SK-N-SH (cell line): Measurements from ENCODE around the gene IQCE. TPM values are rescaled to one million over a fixed set of nuclear protein-coding genes. Genes with fewer than 3 reads are reported as not detected.

Source experiments
- CTCF ChIA-PET: fragments of 300-600, 350-600 bp; formaldehyde crosslinking; extraction: SDS; loops from one replicate; lab custom pipeline; 2021; lab: Yijun Ruan, JAX
- POLR2A ChIA-PET: fragments of 350-600 bp; sonication (Branson Sonifier 250); formaldehyde crosslinking; extraction: SDS; loops from one replicate; lab custom pipeline; 2020; ENCODE audit warnings: antibody characterized with exemption, inconsistent platforms; lab: Yijun Ruan, JAX
- DNase-seq: peaks from one replicate; pipeline ENCODE4 v3.0.0; 2012
- H2AFZ ChIP-seq: fragments of 200-600 bp; sonication (generic); 2 replicates; pipeline ENCODE4 v1.8.1; 2016; ENCODE audit warnings: antibody characterized with exemption, mild to moderate bottlenecking, low read depth
- H3F3A ChIP-seq: fragments of 200-600 bp; sonication (generic); replicated peaks from 2 replicates; pipeline ENCODE3; 2016; ENCODE audit warnings: antibody characterized with exemption, mild to moderate bottlenecking; ENCODE audit not compliant: insufficient read depth
- H3K27ac ChIP-seq, 2 experiments: fragments of 200-500 bp in 1 of 2; fragments of 200-600 bp in 1 of 2; sonication (Bioruptor generic) in 1 of 2; sonication (generic), shearing (Covaris generic) in 1 of 2; 2 replicates each; pipeline versions ENCODE4 v1.5.1 to v1.6.1; 2014 to 2016; ENCODE audit warnings: low read depth in 2 of 2, inconsistent platforms in 1 of 2, low read length in 1 of 2, mild to moderate bottlenecking in 1 of 2, mixed read lengths in 1 of 2
- H3K27me3 ChIP-seq: fragments of 200-600 bp; sonication (generic), shearing (Covaris generic); 2 replicates; pipeline ENCODE4 v1.6.1; 2016; ENCODE audit warnings: mixed run types; ENCODE audit not compliant: insufficient read depth
- H3K36me3 ChIP-seq, 2 experiments: fragments of 200-500 bp in 1 of 2; fragments of 200-600 bp in 1 of 2; sonication (Bioruptor generic) in 1 of 2; sonication (generic) in 1 of 2; replicated peaks in 1 of 2; 2 replicates each; pipeline versions ENCODE3 to v1.5.1; 2014 to 2016; ENCODE audit warnings: low read length in 1 of 2, mild to moderate bottlenecking in 1 of 2; ENCODE audit not compliant: insufficient read depth in 2 of 2, control insufficient read depth in 1 of 2
- H3K4me1 ChIP-seq, 2 experiments: fragments of 200-500 bp in 1 of 2; fragments of 200-600 bp in 1 of 2; sonication (Bioruptor generic) in 1 of 2; sonication (generic), shearing (Covaris generic) in 1 of 2; 2 replicates each; pipeline versions ENCODE4 v1.5.1 to v1.6.1; 2014 to 2016; ENCODE audit warnings: low read depth in 1 of 2, low read length in 1 of 2, mixed run types in 1 of 2; ENCODE audit not compliant: insufficient read depth in 2 of 2, control insufficient read depth in 1 of 2
- H3K4me2 ChIP-seq: fragments of 200-600 bp; sonication (generic), shearing (Covaris generic); 2 replicates; pipeline ENCODE4 v1.6.1; 2017; ENCODE audit warnings: mixed run types
- H3K4me3 ChIP-seq, 2 experiments: fragments of 200-500 bp in 1 of 2; fragments of 200-600 bp in 1 of 2; sonication (Bioruptor generic) in 1 of 2; sonication (generic), shearing (Covaris generic) in 1 of 2; 2 replicates each; pipeline versions ENCODE4 v1.5.1 to v1.8.1; 2014 to 2016; ENCODE audit warnings: low read depth in 2 of 2, inconsistent platforms in 1 of 2, low read length in 1 of 2, mild to moderate bottlenecking in 1 of 2, mixed read lengths in 1 of 2, moderate library complexity in 1 of 2
- H3K79me2 ChIP-seq: fragments of 200-600 bp; sonication (generic); 2 replicates; pipeline ENCODE4 v1.8.1; 2017; ENCODE audit warnings: mild to moderate bottlenecking; ENCODE audit not compliant: insufficient read depth
- H3K9ac ChIP-seq: fragments of 200-600 bp; sonication (generic); 2 replicates; pipeline ENCODE4 v1.6.1; 2017; ENCODE audit warnings: mixed run types
- H3K9me2 ChIP-seq: fragments of 200-600 bp; sonication (generic); 2 replicates; pipeline ENCODE4 v1.6.1; 2017; ENCODE audit warnings: mixed run types
- H3K9me3 ChIP-seq: fragments of 200-600 bp; sonication (generic); 2 replicates; pipeline ENCODE4 v1.6.1; 2017; ENCODE audit warnings: mixed run types, mild to moderate bottlenecking, moderate library complexity
- H4K20me1 ChIP-seq: fragments of 200-600 bp; sonication (generic); 2 replicates; pipeline ENCODE4 v1.6.1; 2017; ENCODE audit warnings: mild to moderate bottlenecking, mixed run types; ENCODE audit not compliant: insufficient read depth
- CHD2 ChIP-seq: fragments of 150-350 bp; IDR thresholded peaks from 2 replicates; pipeline ENCODE4 v1.6.1; 2018; ENCODE audit warnings: low read length; ENCODE audit not compliant: partially characterized antibody
- GABPA ChIP-seq: IDR thresholded peaks from 2 replicates; pipeline ENCODE4 v1.4.0; 2012; ENCODE audit warnings: low read depth, mild to moderate bottlenecking
- JUND ChIP-seq: IDR thresholded peaks from 2 replicates; pipeline ENCODE4 v1.4.0; 2012
- NFIC ChIP-seq: IDR thresholded peaks from 2 replicates; pipeline ENCODE4 v1.4.0; 2012; ENCODE audit warnings: borderline replicate concordance
- RCOR1 ChIP-seq: fragments of 150-350 bp; IDR thresholded peaks from 2 replicates; pipeline ENCODE4 v1.6.1; 2017; ENCODE audit warnings: antibody characterized with exemption, low read length
- RXRA ChIP-seq: IDR thresholded peaks from 2 replicates; pipeline ENCODE4 v1.4.0; 2012; ENCODE audit warnings: low read depth, mild to moderate bottlenecking, borderline replicate concordance
- TAF1 ChIP-seq: IDR thresholded peaks from 2 replicates; pipeline ENCODE4 v1.6.1; 2012; ENCODE audit warnings: low read depth, mild to moderate bottlenecking, low read length, moderate library complexity, borderline replicate concordance
- TEAD4 ChIP-seq: IDR thresholded peaks from 2 replicates; pipeline ENCODE4 v1.4.0; 2012; ENCODE audit warnings: mild to moderate bottlenecking, borderline replicate concordance; ENCODE audit not compliant: insufficient read depth
- YY1 ChIP-seq: IDR thresholded peaks from 2 replicates; pipeline ENCODE4 v1.4.0; 2012; ENCODE audit warnings: low read depth, mild to moderate bottlenecking
- WGBS: methylation state at CpG from one replicate; pipeline ENCODE4 v1.1.6; 2017; ENCODE audit warnings: low lambda C conversion rate; 5-methylcytosine and 5-hydroxymethylcytosine counted together
- polyA plus RNA-seq, 3 experiments: library from polyadenylated mRNA; depleted of rRNA; stranded (reverse); fragments of >200 nt; gene quantifications; 2 replicates each; pipeline ENCODE4 v1.2.3, GENCODE V29; 2012
- TF ChIP-seq, protein P1 (sequence below): fragments of 150-350 bp; IDR thresholded peaks from 2 replicates; pipeline ENCODE4 v1.6.1; 2017; ENCODE audit warnings: antibody characterized with exemption, low read length, low read depth, borderline replicate concordance
- TF ChIP-seq, protein P2 (sequence below): IDR thresholded peaks from 2 replicates; pipeline ENCODE4 v1.6.1; 2012; ENCODE audit warnings: mild to moderate bottlenecking, low read depth, low read length, moderate library complexity
- TF ChIP-seq, protein P3 (sequence below): IDR thresholded peaks from 2 replicates; pipeline ENCODE4 v1.4.0; 2012; ENCODE audit warnings: low read depth, borderline replicate concordance
- TF ChIP-seq, protein P4 (sequence below): IDR thresholded peaks from 2 replicates; pipeline ENCODE4; 2012
- TF ChIP-seq, protein P5 (sequence below): fragments of 200-600 bp; sonication (generic); IDR thresholded peaks from 2 replicates; pipeline ENCODE4 v1.6.1; 2017; ENCODE audit warnings: antibody characterized with exemption, mild to moderate bottlenecking, moderate library complexity

IQCE gene
- polyA plus RNA-seq, 1 of the 3 experiments (the other 2 are of a cell fraction) = 14.4 TPM

DNA sequence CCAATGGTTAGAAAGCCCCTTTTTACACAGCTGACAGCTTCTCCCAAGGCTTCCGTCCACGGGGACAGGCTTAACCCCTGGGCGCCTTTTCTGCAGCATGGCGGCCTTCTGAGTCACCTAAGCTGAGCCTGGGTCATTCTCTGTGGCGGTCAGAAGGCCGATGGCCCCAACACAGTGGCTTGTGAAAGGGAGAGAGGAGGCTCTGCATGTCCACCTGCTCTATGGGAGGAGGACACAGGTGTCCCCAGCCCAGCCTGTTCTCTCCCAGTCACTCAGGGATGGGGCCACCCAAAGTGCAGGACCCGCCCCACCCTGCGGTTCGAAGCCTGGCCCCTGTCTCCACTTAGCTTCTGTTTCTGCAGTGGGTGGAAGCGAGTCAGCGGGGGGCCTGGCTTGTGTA, 52.6 kb downstream of the IQCE start:
- TF ChIP-seq, protein P1, sequence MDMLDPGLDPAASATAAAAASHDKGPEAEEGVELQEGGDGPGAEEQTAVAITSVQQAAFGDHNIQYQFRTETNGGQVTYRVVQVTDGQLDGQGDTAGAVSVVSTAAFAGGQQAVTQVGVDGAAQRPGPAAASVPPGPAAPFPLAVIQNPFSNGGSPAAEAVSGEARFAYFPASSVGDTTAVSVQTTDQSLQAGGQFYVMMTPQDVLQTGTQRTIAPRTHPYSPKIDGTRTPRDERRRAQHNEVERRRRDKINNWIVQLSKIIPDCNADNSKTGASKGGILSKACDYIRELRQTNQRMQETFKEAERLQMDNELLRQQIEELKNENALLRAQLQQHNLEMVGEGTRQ = no peak
- TF ChIP-seq, protein P2, sequence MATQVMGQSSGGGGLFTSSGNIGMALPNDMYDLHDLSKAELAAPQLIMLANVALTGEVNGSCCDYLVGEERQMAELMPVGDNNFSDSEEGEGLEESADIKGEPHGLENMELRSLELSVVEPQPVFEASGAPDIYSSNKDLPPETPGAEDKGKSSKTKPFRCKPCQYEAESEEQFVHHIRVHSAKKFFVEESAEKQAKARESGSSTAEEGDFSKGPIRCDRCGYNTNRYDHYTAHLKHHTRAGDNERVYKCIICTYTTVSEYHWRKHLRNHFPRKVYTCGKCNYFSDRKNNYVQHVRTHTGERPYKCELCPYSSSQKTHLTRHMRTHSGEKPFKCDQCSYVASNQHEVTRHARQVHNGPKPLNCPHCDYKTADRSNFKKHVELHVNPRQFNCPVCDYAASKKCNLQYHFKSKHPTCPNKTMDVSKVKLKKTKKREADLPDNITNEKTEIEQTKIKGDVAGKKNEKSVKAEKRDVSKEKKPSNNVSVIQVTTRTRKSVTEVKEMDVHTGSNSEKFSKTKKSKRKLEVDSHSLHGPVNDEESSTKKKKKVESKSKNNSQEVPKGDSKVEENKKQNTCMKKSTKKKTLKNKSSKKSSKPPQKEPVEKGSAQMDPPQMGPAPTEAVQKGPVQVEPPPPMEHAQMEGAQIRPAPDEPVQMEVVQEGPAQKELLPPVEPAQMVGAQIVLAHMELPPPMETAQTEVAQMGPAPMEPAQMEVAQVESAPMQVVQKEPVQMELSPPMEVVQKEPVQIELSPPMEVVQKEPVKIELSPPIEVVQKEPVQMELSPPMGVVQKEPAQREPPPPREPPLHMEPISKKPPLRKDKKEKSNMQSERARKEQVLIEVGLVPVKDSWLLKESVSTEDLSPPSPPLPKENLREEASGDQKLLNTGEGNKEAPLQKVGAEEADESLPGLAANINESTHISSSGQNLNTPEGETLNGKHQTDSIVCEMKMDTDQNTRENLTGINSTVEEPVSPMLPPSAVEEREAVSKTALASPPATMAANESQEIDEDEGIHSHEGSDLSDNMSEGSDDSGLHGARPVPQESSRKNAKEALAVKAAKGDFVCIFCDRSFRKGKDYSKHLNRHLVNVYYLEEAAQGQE = no peak
- Histone ChIP-seq H3K79me2 (no peaks in the 10 kb centered on the region), H4K20me1 (no peaks in the 10 kb centered on the region), H3K9ac (no peak overlapping the region), H3K27me3 (no peaks in the 10 kb centered on the region), H3K36me3 (no peaks in the 10 kb centered on the region), H3F3A (no peaks in the 10 kb centered on the region), H2AFZ (no peak overlapping the region), H3K4me1 (peaks cover 0 to 34% of the 10 kb centered on the region in 2 experiments; a peak in 2 of 4 replicates), H3K4me2 (no peak overlapping the region), H3K27ac (no peak overlapping the region), H3K9me3 (no peaks in the 10 kb centered on the region), H3K9me2 (no peaks in the 10 kb centered on the region), H3K4me3 (no peak overlapping the region)
- ChIA-PET CTCF (interaction anchor here (0.7 to 4.1 kb wide), 3 partner anchors 9 to 142 kb away, joined by 3 to 16 read pairs (median 5); no protein-coding TSS in a partner anchor), POLR2A (interaction anchor here (1.0 kb wide), 1 partner anchor 9 kb away, joined by 3 read pairs; no protein-coding TSS in a partner anchor)
- WGBS = 96% methylated on average over 5 of the region's 11 CpGs
- DNase-seq = no peak

DNA sequence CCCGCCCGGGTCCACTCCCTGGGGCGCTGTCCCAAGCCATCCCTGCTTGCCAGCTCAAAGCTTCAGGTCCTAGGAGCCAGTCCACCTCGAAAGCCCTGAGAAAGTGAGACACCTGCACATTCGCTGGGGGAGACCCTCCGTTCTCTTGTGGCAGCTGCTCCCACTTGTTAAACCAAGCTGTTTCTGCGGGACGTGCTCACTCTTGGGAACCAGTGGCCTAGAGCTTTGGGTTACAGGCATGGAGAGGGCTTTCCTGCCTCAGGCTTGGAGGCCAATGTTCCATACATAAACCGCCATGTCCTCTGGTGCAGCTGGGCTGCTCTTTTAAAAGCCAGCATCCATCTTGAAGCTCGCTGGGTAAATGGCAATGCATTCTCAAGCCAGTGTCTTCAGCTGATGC, 53.1 kb downstream of the IQCE start:
- Histone ChIP-seq H3K9me2 (no peaks in the 10 kb centered on the region), H4K20me1 (no peaks in the 10 kb centered on the region), H3K27me3 (no peaks in the 10 kb centered on the region), H3K4me1 (peaks cover 0 to 39% of the 10 kb centered on the region in 2 experiments; a peak in 2 of 4 replicates), H3K36me3 (no peaks in the 10 kb centered on the region), H3K27ac (no peak overlapping the region), H3K4me2 (no peak overlapping the region), H3K9ac (no peak overlapping the region), H3K79me2 (no peaks in the 10 kb centered on the region), H3F3A (no peaks in the 10 kb centered on the region), H2AFZ (no peak overlapping the region), H3K4me3 (no peak overlapping the region), H3K9me3 (no peaks in the 10 kb centered on the region)
- WGBS = 93% methylated on average over 10 of the region's 10 CpGs
- POLR2A ChIA-PET = interaction anchor here (0.9 to 1.0 kb wide), 2 partner anchors 9 to 18 kb away, joined by 3 to 5 read pairs; no protein-coding TSS in a partner anchor
- no peak for DNase-seq
- CTCF ChIA-PET = interaction anchor here (0.6 to 4.1 kb wide), 7 partner anchors 9 to 143 kb away, joined by 3 to 16 read pairs (median 5); no protein-coding TSS in a partner anchor
- TF ChIP-seq, protein P3, sequence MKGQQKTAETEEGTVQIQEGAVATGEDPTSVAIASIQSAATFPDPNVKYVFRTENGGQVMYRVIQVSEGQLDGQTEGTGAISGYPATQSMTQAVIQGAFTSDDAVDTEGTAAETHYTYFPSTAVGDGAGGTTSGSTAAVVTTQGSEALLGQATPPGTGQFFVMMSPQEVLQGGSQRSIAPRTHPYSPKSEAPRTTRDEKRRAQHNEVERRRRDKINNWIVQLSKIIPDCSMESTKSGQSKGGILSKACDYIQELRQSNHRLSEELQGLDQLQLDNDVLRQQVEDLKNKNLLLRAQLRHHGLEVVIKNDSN = no peak
- TF ChIP-seq JUND = no peak
- TF ChIP-seq RCOR1 = no peak
- TF ChIP-seq TEAD4 = no peak
- TF ChIP-seq YY1 = no peak
- no peak for TF ChIP-seq GABPA
- no peak for TF ChIP-seq RXRA
- TF ChIP-seq, protein P2 = no peak
- TF ChIP-seq NFIC = no peak
- TF ChIP-seq CHD2 = no peak
- TF ChIP-seq, protein P4, sequence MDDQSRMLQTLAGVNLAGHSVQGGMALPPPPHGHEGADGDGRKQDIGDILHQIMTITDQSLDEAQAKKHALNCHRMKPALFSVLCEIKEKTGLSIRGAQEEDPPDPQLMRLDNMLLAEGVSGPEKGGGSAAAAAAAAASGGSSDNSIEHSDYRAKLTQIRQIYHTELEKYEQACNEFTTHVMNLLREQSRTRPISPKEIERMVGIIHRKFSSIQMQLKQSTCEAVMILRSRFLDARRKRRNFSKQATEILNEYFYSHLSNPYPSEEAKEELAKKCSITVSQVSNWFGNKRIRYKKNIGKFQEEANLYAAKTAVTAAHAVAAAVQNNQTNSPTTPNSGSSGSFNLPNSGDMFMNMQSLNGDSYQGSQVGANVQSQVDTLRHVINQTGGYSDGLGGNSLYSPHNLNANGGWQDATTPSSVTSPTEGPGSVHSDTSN = no peak
- TF ChIP-seq, protein P5, sequence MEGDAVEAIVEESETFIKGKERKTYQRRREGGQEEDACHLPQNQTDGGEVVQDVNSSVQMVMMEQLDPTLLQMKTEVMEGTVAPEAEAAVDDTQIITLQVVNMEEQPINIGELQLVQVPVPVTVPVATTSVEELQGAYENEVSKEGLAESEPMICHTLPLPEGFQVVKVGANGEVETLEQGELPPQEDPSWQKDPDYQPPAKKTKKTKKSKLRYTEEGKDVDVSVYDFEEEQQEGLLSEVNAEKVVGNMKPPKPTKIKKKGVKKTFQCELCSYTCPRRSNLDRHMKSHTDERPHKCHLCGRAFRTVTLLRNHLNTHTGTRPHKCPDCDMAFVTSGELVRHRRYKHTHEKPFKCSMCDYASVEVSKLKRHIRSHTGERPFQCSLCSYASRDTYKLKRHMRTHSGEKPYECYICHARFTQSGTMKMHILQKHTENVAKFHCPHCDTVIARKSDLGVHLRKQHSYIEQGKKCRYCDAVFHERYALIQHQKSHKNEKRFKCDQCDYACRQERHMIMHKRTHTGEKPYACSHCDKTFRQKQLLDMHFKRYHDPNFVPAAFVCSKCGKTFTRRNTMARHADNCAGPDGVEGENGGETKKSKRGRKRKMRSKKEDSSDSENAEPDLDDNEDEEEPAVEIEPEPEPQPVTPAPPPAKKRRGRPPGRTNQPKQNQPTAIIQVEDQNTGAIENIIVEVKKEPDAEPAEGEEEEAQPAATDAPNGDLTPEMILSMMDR = no peak
- TF ChIP-seq TAF1 = no peak
